H9 (cell line): ENCODE data around the gene EIF3M. TPM values are rescaled to one million over a fixed set of nuclear protein-coding genes. Genes with fewer than 3 reads are reported as not detected.

ENCODE experiments used
- DNase-seq: peaks from one replicate; pipeline ENCODE4 v3.0.0-alpha.2; 2017
- H2AFZ ChIP-seq: one replicate; pipeline ENCODE4 v1.6.1; 2013; ENCODE audit warnings: mild to moderate bottlenecking, low read length, control low read depth, moderate library complexity
- H2AK5ac ChIP-seq: 2 replicates; pipeline ENCODE4 v1.6.1; 2013; ENCODE audit warnings: low read length, control low read depth, mixed read lengths; ENCODE audit not compliant: insufficient read length
- H2BK120ac ChIP-seq: one replicate; pipeline ENCODE4 v1.6.1; 2013; ENCODE audit warnings: low read depth, mild to moderate bottlenecking, low read length, control low read depth, inconsistent platforms; ENCODE audit not compliant: poor library complexity, severe bottlenecking
- H2BK12ac ChIP-seq: 2 replicates; pipeline ENCODE4 v1.6.1; 2013; ENCODE audit warnings: low read length, control low read depth, mixed read lengths, low read depth; ENCODE audit not compliant: insufficient read length
- H2BK15ac ChIP-seq: 2 replicates; pipeline ENCODE4 v1.6.1; 2013; ENCODE audit warnings: low read depth, low read length, control low read depth
- H2BK20ac ChIP-seq: one replicate; pipeline ENCODE4 v1.6.1; 2013; ENCODE audit warnings: low read depth, mild to moderate bottlenecking, low read length, control low read depth, inconsistent platforms; ENCODE audit not compliant: poor library complexity, severe bottlenecking
- H2BK5ac ChIP-seq: 2 replicates; pipeline ENCODE4 v1.6.1; 2013; ENCODE audit warnings: low read length, control low read depth, mixed read lengths; ENCODE audit not compliant: insufficient read length
- H3K14ac ChIP-seq: 2 replicates; pipeline ENCODE4 v1.6.1; 2013; ENCODE audit warnings: low read length, control low read depth; ENCODE audit not compliant: insufficient read depth
- H3K18ac ChIP-seq: 2 replicates; pipeline ENCODE4 v1.6.1; 2013; ENCODE audit warnings: low read depth, mild to moderate bottlenecking, mixed read lengths, low read length, control low read depth; ENCODE audit not compliant: insufficient read length
- H3K23ac ChIP-seq: 2 replicates; pipeline ENCODE4 v1.6.1; 2013; ENCODE audit warnings: low read length, control low read depth, mixed read lengths, low read depth; ENCODE audit not compliant: insufficient read length
- H3K23me2 ChIP-seq: 2 replicates; pipeline ENCODE4 v1.6.1; 2013; ENCODE audit warnings: low read depth, mild to moderate bottlenecking, mixed read lengths, low read length, control low read depth; ENCODE audit not compliant: insufficient read length, poor library complexity, severe bottlenecking
- H3K27ac ChIP-seq: 2 replicates; pipeline ENCODE4 v1.5.1; 2013; ENCODE audit warnings: low read length, control low read depth, mixed read lengths, low read depth; ENCODE audit not compliant: insufficient read length
- H3K27me3 ChIP-seq: 2 replicates; pipeline ENCODE4 v1.6.1; 2013; ENCODE audit warnings: low read length, control low read depth, inconsistent platforms; ENCODE audit not compliant: insufficient read depth
- H3K4ac ChIP-seq: 2 replicates; pipeline ENCODE4 v1.6.1; 2013; ENCODE audit warnings: low read depth, mild to moderate bottlenecking, control low read depth, inconsistent platforms, low read length, moderate library complexity
- H3K4me1 ChIP-seq: 2 replicates; pipeline ENCODE4 v1.6.1; 2013; ENCODE audit warnings: low read length, control low read depth, inconsistent platforms; ENCODE audit not compliant: insufficient read depth
- H3K4me2 ChIP-seq: 2 replicates; pipeline ENCODE4 v1.6.1; 2013; ENCODE audit warnings: low read length, control low read depth, mixed read lengths; ENCODE audit not compliant: insufficient read length, insufficient read depth
- H3K56ac ChIP-seq: 2 replicates; pipeline ENCODE4 v1.6.1; 2013; ENCODE audit warnings: low read depth, mild to moderate bottlenecking, mixed read lengths, low read length, control low read depth; ENCODE audit not compliant: insufficient read length
- H3K79me1 ChIP-seq: 2 replicates; pipeline ENCODE4 v1.6.1; 2013; ENCODE audit warnings: low read depth, mild to moderate bottlenecking, moderate library complexity, low read length, control low read depth, inconsistent platforms; ENCODE audit not compliant: insufficient read depth, poor library complexity, severe bottlenecking
- H3K79me2 ChIP-seq: 2 replicates; pipeline ENCODE4 v1.6.1; 2013; ENCODE audit warnings: low read length, control low read depth, inconsistent platforms; ENCODE audit not compliant: insufficient read depth
- H3K9ac ChIP-seq: 2 replicates; pipeline ENCODE4 v1.6.1; 2013; ENCODE audit warnings: low read length, control low read depth, mixed read lengths; ENCODE audit not compliant: insufficient read length; ENCODE audit errors: extremely low read depth
- H3K9me3 ChIP-seq: one replicate; pipeline ENCODE4 v1.6.1; 2013; ENCODE audit warnings: low read depth, low read length, inconsistent platforms; ENCODE audit not compliant: control insufficient read depth
- H3T11ph ChIP-seq: one replicate; pipeline ENCODE4 v1.6.1; 2013; ENCODE audit warnings: mild to moderate bottlenecking, low read length, control low read depth, inconsistent platforms
- H4K20me1 ChIP-seq: one replicate; pipeline ENCODE4 v1.6.1; 2013; ENCODE audit not compliant: control insufficient read depth, insufficient read length, insufficient read depth
- H4K5ac ChIP-seq: 2 replicates; pipeline ENCODE4 v1.6.1; 2013; ENCODE audit warnings: low read depth, mild to moderate bottlenecking, mixed read lengths, low read length, control low read depth; ENCODE audit not compliant: insufficient read length
- H4K8ac ChIP-seq: replicated peaks from 2 replicates; pipeline ENCODE4 v1.6.1; 2013; ENCODE audit warnings: low read length, control low read depth, mixed read lengths, low read depth; ENCODE audit not compliant: insufficient read length
- H4K91ac ChIP-seq: 2 replicates; pipeline ENCODE4 v1.6.1; 2013; ENCODE audit warnings: low read depth, mild to moderate bottlenecking, moderate library complexity, mixed read lengths, low read length, control low read depth; ENCODE audit not compliant: insufficient read length
- H3K27ac Mint-ChIP-seq, 3 experiments: 2 replicates in 2 of 3; 3 replicates in 1 of 3; pipeline ENCODE4 v1.8.0; 2020 to 2021; ENCODE audit warnings: mixed read lengths in 3 of 3, mild to moderate bottlenecking in 1 of 3, moderate library complexity in 1 of 3
- H3K27me3 Mint-ChIP-seq: 2 replicates; pipeline ENCODE4 v1.8.0; 2021; ENCODE audit warnings: low read depth, mild to moderate bottlenecking, moderate library complexity, mixed read lengths
- H3K36me3 Mint-ChIP-seq, 3 experiments: 2 replicates in 2 of 3; 3 replicates in 1 of 3; pipeline ENCODE4 v1.8.0; 2020 to 2021; ENCODE audit warnings: low read depth in 3 of 3, mixed read lengths in 3 of 3; ENCODE audit not compliant: insufficient read depth in 1 of 3
- H3K4me1 Mint-ChIP-seq, 2 experiments: 2 replicates each; pipeline ENCODE4 v1.8.0; 2020; ENCODE audit warnings: mixed read lengths in 2 of 2
- H3K4me3 Mint-ChIP-seq, 2 experiments: 2 replicates in 1 of 2; 3 replicates in 1 of 2; pipeline ENCODE4 v1.8.0; 2020 to 2021; ENCODE audit warnings: mild to moderate bottlenecking in 2 of 2, mixed read lengths in 2 of 2, moderate library complexity in 1 of 2
- H3K9me3 Mint-ChIP-seq, 2 experiments: 2 replicates in 1 of 2; 3 replicates in 1 of 2; pipeline ENCODE4 v1.8.0; 2020; ENCODE audit warnings: mild to moderate bottlenecking in 2 of 2, mixed read lengths in 2 of 2, moderate library complexity in 1 of 2
- WGBS: extraction: QIAGEN DNeasy Blood & Tissue Kit; methylation state at CpG from one replicate; pipeline ENCODE4 v1.1.7; 2013; ENCODE audit warnings: missing lambda C conversion rate, low lambda C conversion rate, mixed read lengths; ENCODE audit not compliant: insufficient read length; ENCODE audit errors: extremely low coverage; 5-methylcytosine and 5-hydroxymethylcytosine counted together
- total RNA-seq: library from RNA; stranded (reverse); gene quantifications from 2 replicates; pipeline ENCODE4 v1.2.1, GENCODE V29; 2021
- TF ChIP-seq, protein P1 (sequence below): fragments of 200-600 bp; sonication (generic); conservative IDR thresholded peaks from 3 replicates; pipeline ENCODE4 v1.8.0; 2021; ENCODE audit warnings: antibody characterized with exemption, mild to moderate bottlenecking

The EIF3M gene
- total RNA-seq, 1 experiment from 2014 or later, result 365 TPM

DNA sequence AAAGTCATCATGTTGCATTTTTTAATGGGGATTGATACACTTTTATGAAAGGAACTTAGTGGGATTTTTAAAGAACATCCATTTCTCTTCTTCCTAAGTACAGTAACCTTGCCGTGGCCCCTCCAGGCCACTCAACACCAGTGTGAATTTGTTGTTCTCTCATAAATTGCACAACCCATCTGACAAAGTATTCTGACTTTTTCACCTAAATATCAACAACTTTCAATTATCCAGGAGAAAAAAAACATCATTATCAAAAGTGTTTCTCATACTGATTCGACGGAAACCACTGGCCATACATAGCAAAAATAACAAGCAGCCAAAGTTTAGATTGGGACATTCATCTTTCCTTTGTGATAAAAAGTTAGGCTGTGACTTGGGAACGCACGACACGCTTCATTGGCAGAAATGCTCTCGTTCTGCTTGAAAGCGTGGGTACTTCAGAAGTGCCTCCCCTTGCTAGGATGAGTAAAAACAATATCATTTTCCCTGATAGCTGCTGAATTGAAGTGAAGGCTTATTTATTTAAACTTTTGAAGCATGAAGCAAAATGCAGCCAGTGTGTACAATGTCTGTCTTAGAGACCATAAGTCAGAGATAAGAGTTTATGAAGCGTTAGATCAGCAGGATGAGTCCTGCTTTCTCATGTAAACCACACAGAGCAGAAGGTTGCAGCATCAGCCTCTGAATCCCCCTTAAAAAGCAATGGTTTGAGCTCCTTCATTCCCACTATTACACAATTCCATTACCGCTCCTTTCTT is 20.6 kb upstream of the EIF3M start:
- Histone ChIP-seq H4K91ac (no peak overlapping the region), H3K79me2 (no peaks in the 10 kb centered on the region), H2BK12ac (no peak overlapping the region), H3K23me2 (no peaks in the 10 kb centered on the region), H3K18ac (no peak overlapping the region), H3T11ph (no peak overlapping the region), H2BK5ac (no peak overlapping the region), H3K27me3 (no peaks in the 10 kb centered on the region), H3K27ac (no peak overlapping the region), H3K56ac (no peak overlapping the region), H3K9ac (no peak overlapping the region), H4K8ac (no peak overlapping the region), H3K23ac (no peak overlapping the region), H4K5ac (no peak overlapping the region), H4K20me1 (no peaks in the 10 kb centered on the region), H3K4me1 (no peaks in the 10 kb centered on the region), H2AFZ (no peak overlapping the region), H3K14ac (no peak overlapping the region), H3K4me2 (no peak overlapping the region), H2BK15ac (no peak overlapping the region), H3K79me1 (no peaks in the 10 kb centered on the region), H3K9me3 (no peaks in the 10 kb centered on the region), H2BK120ac (no peak overlapping the region), H2AK5ac (no peak overlapping the region), H3K4ac (no peak overlapping the region), H2BK20ac (no peak overlapping the region)
- Mint-ChIP-seq H3K27me3 (peaks cover 2% of the 10 kb centered on the region), H3K36me3 (no peaks in the 10 kb centered on the region), H3K4me1 (no peaks in the 10 kb centered on the region), H3K9me3 (no peaks in the 10 kb centered on the region), H3K27ac (no peak overlapping the region), H3K4me3 (no peak overlapping the region)
- TF ChIP-seq, protein P1, sequence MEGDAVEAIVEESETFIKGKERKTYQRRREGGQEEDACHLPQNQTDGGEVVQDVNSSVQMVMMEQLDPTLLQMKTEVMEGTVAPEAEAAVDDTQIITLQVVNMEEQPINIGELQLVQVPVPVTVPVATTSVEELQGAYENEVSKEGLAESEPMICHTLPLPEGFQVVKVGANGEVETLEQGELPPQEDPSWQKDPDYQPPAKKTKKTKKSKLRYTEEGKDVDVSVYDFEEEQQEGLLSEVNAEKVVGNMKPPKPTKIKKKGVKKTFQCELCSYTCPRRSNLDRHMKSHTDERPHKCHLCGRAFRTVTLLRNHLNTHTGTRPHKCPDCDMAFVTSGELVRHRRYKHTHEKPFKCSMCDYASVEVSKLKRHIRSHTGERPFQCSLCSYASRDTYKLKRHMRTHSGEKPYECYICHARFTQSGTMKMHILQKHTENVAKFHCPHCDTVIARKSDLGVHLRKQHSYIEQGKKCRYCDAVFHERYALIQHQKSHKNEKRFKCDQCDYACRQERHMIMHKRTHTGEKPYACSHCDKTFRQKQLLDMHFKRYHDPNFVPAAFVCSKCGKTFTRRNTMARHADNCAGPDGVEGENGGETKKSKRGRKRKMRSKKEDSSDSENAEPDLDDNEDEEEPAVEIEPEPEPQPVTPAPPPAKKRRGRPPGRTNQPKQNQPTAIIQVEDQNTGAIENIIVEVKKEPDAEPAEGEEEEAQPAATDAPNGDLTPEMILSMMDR, result no peak
- no peak for DNase-seq
- no CpG with 5 or more reads among the region's 10 CpGs for WGBS
